Stimulated activated CD8-positive, alpha-beta memory T cell treated with anti-CD3 and anti-CD28 coated beads, Interleukin-12 subunit alpha, Interleukin-12 subunit beta, amount 100 ng/mL, for 4 hours (primary cell): ENCODE measurements around the gene FANCD2.
"Not testable (repeated sequence)": the region's sequence is repeated elsewhere in the genome, so short reads cannot be mapped to it uniquely, and the experiment has no call there.

ENCODE experiments used
- DNase-seq: peaks from one replicate; pipeline ENCODE4 v3.0.0-alpha.2; 2020; ENCODE audit warnings: low read depth

The FANCD2 gene

DNA sequence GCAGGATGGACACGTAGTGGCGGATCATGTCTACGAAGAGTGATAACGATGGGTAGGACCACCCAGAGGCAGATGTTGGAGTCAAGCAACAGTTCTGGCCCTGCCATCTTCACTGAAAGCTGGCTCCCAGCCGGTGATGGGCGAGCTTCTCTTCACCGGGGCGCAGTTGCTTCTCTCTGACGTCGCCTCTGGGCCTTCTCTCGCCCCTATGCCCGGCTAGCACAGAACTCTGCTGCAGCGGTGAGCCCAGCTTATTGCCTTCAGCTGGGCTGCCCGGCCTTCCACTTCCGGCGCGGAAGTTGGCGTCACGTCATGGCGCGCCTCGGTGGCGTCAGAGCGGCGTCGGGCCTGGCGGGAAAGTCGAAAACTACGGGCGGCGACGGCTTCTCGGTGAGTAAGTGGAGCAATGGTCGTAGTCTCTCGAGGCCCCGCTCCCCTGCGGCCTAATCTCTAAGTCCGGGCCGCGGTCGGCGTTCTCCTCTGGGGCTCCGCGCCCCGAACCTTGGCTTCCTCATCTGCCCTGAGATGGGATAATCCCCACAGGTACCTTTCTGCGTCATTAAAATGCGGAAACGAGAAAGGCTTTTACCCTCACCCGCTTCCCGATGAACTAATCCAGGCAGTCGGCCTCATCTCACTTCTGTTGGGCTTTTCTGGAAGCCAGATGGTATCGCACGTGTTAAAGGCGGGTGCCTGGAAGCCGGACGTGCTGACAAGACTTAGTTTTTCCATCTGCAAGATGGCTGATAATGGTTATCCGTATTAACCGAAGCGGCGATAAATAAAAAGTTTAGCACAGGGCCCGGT is at the start of gene FANCD2:
Gene FANCD2 (plus strand): TSS at position 354 of the 807 bp plus-strand sequence. CDS start 2,221 bp downstream, outside the sequence.
- DNase-seq = peak; percentile 90

GRCh38 chr3:9976721-9977709 is 49.2 kb upstream of the FANCD2 start:
- DNase-seq = no peak

DNA sequence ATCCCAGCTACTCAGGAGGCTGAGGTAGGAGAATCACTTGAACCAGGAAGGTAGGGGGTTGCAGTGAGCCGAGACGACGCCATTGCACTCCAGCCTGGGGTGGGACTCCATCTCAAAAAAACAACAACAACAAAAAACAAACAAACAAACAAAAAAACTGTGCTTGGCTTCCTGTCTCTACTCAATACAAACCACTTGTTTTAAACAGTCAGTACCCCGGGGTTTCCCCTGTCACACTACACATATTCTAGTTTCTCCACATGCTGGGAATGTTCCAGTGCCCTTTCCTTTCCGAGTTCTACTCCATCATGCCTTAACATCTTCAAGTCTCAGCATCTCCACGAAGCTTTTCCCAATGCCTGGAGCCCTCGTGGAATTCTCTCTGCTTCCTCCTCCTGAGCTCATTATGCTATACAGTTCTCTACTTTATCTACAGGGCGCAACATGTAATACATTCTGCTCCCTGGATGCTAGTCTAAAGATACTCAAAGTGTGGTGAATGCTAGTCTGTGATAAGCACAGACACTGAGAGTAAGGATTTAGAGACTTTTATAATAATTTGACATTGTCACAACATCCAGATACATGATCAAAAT is 47.4 kb upstream of the FANCD2 start:
- DNase-seq = no peak

DNA sequence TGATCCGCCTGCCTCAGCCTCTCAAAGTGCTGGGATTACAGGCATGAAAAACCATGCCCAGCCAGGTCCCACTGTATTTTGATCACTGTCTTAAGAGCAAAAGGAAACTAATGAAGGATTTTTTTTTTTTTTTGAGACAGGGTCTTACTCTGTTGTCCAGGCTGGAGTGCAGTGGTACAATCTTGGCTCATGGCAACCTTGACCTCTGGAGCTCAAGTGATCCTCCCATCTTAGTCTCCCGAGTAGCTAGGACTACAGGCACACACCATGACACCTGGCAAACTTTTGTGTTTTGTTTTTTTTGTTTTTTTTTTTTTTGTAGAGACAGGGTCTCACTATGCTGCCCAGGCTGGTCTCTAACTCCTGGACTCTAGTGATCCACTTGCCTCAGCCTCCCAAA is 46.0 kb upstream of the FANCD2 start:
- no peak for DNase-seq

DNA sequence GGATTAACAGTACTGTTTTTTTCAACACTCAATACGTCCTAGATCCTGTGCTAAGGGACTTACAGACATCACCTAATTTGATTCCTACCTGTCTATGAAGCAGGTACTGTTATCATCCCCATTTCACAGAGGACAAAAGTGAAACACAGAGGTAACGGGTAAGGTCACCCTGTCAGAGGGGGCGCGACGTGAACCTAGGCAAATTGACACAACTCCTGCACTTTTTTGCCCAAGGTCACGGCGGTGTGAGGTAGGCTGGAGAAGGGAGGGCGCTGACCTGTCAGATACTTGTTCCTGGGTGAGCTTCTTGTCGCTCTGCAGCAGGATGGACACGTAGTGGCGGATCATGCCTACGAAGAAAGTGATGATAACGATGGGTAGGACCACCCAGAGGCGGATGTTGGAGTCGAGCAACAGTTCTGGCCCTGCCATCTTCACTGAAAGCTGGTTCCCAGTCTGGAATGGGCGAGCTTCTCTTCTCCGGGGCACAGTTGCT is 40.0 kb upstream of the FANCD2 start:
- DNase-seq = no peak

DNA sequence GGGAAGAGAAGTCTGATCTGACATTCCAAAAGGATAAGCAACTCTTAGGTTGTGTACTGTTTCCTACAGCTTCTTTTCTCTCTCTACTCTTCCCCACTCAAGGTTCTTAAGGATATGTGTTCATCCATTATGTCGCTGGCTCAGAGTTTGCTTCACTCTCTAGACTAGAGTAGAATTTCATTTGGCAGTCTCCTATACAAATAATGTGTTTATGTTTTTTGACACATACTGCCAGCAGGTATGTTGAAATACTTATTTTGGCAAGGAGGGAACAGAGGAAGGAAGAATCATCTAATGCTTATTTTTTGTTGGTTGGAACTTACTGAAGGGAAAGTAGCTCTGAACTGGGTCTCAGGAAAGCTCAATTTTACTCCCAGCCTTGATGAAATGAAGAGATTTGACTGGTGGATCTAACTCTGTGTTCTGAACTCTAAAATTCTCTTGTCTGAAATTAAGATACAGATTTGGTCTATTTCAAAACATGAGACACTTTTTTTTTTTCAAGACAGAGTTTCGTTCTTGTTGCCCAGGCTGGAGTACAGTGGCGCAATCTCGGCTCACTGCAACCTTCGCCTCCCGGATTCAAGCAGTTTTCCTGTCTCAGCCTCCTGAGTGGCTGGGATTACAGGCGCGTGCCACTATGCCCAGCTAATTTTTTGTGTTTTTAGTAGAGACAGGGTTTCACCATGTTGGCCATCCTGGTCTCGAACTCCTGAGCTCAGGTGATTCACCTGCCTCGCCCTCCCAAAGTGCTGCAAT is 32.0 kb upstream of the FANCD2 start:
- DNase-seq = no peak

GRCh38 chr3:10000686-10001085 is 25.6 kb upstream of the FANCD2 start:
- no peak for DNase-seq

GRCh38 chr3:10002951-10003350 is 23.3 kb upstream of the FANCD2 start:
- no peak for DNase-seq

DNA sequence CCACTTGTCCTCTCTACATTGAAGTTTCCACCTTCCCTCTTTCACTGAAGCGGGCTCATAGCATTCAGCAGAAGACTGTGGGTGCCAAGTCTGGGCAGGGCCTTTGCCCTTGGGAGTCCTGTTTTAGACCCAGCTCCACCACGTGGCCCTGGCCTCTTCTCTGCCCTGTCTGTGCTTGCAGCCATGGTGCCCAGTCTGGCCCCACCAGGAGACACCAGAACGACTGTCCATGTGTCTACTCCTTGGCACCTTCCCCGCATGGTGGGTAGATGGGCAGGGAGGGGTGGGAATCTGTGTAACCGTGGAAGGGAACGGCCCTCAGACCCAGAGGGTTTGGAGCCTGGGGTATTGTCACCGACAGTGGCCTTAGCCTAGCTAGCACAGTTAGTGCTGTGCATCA is 21.7 kb upstream of the FANCD2 start:
- no peak for DNase-seq

DNA sequence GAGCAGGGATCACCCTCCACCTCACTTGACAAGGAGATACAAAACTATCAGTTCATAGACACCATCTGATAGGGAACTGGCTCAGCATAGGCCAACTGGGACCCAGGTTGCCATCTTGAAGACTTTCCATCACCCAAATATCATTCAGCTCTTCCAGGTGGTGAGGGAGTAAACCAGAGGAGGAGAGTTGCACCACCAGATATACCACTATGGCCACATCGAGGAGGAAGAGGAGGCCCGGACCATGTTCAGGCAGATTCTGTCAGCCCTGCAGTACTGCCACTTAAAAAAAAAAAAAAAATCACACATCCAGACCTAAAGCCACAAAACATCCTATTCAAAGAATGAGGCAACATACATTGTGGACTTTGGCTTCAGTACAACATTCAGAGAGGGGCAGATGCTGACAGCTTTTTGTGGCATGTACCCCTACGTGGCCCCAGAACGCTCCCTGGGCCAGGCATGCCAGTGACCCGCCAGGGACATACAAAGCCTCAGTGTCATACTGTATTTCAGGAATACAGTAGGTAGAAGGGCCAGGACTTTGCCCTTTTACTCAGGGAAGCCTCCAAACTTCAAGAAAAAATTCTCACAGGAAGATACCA is 21.2 kb upstream of the FANCD2 start:
- no peak for DNase-seq

DNA sequence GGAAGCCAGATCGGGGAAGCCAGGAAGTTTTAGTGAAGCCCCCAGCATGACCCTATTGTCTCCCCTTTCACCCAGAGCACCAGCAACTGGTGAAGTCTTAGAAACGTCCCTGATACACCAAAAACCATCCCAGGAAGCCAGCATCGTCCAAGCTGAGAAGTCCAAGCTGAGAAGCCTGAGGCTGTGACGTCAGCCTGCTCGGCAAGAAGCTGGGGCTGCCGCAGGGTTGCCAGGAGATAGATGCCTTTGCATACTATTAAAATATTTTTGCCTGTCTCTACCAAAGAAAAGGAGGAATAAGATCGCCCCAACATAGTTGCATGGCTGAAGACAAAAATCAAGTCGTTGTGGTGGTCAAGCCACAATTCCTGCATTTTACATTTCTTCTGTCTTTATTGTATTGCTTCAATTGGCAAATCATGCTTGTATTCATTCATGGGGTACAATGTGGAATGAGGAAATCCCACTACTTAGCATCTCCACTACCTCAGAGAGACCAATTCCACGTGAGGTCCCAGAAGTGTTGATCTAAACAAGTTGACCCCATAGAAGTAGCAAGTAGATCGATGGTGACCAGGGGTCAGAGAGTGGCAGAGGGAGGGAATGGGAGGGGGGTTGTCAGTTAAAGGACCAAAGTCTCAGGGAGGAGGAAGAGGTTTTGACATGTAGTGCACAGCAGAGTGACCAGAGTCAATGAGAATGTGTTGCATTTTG is 20.0 kb upstream of the FANCD2 start:
- no peak for DNase-seq

GRCh38 chr3:10006762-10007090 is 19.5 kb upstream of the FANCD2 start:
- DNase-seq = no peak

DNA sequence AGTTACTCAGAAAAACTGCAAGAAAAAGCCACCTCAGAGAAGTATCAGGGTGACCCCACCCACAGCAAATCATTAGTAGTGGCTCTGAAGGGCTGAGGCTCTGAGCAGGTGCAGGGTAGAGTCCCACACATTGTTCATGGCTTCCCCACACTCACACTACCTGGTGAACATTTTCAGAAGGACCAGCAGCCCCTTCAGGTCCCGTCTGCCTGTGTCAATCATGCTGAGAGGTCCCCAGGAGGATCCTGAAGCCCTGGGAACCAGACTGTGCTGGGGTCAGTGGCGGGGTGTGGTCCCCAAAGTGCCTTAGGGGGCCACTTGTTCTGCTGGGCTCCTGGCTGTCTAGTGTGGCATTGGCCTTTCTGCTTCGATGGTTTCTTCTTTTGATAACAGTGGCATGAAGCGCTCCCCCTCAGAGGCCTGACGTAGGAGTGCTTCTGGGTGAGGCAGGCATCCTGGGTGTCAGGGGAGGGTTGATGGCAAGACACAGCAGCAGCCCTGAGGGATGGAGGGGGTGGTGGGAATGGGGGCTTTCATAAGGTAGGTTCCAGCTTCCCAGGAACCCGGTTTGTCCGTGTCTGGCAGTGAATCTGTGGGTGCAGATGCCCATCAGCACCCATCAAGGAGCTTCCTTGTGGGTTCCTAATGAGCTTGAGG is 19.0 kb upstream of the FANCD2 start:
- DNase-seq = no peak

DNA sequence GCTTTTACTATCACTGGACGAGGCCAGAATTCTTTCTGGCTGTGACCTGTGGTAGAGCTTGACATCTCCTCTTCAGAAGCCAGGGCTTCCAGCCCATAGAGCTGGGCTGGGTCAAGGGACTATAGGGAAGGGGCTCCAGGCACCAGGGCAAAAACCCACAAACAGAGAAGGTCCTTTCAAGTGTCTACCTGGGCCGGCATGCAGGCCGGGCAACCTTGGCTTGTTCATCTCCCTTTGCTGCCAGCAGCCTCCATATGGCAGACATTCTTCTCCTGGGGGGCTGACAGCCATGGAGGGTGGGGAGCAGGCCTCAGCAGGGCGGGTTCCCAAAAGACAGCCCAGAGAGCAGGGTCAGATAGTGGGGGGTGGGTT is 18.0 kb upstream of the FANCD2 start:
- DNase-seq = not testable (repeated sequence)

DNA sequence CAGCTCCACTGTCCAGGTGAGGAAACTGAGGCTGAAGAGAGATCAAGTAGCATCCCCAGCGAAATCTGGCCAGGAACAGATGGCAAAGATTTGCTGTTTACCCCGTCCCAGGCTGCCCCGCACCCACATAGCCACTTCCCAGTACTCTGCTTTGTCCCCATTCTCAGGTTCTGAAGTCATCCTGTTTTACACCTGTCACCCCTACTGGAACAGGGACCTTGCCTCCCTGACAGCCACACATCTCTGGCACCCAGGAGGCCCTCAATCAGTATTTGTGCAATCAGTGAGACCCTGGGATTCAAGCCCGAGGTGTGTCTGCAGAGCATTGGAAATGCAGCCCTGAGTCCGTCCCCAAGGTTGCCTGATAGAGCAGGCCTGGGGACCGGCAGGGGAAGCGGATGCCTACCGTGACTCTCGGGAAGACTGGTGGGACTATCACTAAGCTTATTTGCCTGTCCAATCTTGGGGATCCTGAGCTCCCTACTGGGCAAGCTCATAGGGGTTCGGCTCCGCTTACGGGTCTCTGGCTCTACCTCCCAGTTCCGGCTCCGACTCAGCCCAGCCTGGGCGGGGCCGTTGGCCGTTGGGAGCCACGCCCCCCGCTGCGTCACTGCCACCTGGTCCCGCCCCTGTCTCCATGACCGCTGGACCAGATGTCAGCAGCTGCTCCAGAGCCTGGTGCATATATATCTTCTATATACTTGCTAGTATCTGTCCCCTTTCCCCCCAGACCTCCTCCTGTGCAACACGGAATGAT is 17.5 kb upstream of the FANCD2 start:
- DNase-seq = peak; percentile 56

- DNase-seq = no peak
Measured at GRCh38 chr3:10010421-10010877, 15.8 kb upstream of the FANCD2 start.

DNA sequence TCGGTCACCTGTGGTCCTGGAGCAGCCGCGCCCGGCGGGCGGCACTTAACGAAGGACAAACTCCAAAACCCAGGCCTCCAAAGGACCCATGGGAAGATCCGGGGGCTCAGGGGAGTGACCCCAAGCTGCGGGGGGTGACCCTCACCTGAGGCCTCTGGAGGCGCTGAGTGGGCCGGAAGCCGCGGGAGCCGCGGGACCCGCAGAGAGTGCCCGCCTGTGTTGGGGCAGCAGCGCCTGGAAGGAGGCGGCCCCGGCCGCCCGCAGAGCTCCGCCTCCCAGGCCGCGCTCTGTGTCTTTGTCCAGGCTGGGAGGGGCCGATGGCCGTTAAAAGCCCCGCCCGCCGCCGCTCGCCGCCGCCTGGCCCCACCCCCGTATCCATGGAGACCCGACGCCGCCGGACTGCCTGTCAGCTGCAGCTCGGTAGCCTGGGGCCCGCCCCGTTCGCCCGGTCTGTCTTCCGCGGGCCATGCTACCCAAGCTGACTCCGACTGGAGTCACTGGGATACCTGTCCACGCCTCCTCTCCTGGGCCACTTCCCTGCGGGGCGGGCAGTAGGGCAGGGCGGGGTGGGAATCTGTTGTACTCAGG is 15.3 kb upstream of the FANCD2 start:
- DNase-seq = peak; percentile 63

DNA sequence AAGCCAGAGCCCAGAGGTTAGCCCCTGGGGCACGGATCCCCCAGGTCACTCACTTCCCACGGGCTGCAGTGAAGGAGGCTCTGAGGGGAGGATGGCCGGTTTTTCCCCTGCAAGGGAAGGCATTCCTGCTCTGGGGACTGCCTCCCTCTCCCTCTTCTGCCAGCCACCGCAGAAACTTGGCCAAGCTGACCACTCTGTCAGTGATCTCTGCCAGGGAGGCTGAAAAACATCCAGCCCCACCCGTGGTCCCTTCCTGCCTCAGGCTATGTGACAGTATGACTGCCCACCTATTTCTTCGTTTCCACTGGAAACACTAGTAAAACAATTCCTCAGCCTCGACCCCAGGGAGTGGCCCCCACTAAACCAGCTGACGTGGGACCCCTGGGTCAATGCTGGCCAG is 14.6 kb upstream of the FANCD2 start:
- no peak for DNase-seq

DNA sequence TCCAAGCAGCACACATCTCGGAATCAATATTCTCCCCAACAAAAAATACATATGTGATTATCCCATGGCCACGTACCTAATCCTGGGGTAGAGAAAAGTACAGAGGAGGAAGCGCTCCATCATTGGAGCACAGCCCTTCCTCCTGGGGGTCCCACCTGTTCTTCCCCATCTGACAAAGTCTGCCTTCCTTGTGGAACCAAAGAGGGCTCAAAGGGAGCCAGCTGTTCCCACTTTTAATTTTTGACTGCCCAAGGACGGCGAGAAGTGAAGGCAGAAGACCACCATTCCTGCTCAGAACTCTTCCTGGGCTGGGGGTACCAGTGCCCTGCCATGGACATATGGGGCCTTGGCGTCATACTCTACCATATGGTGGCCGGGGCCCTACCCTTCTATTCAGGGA is 14.1 kb upstream of the FANCD2 start:
- no peak for DNase-seq
